Transverse colon (tissue), 4 donors: Measurements from ENCODE around the gene MTHFD2L. TPM values are rescaled to one million over a fixed set of nuclear protein-coding genes. Genes with fewer than 3 reads are reported as not detected.

ENCODE experiments used
- DNase-seq: peaks from one replicate; pipeline ENCODE4 v3.0.0-alpha.2; 2019
- H3K27ac ChIP-seq, 4 donors: fragments of 200-600 bp; sonication (generic); 2 replicates each; pipeline ENCODE4 v1.5.1; 2016 to 2018; ENCODE audit warnings: inconsistent platforms in 4 of 4
- H3K27me3 ChIP-seq: fragments of 200-600 bp; sonication (generic); 2 replicates; pipeline ENCODE4 v1.5.1; 2017; ENCODE audit warnings: inconsistent platforms
- H3K36me3 ChIP-seq, 4 donors: fragments of 200-600 bp; sonication (generic); 2 replicates each; pipeline ENCODE4 v1.5.1; 2017 to 2019; ENCODE audit warnings: inconsistent platforms in 4 of 4
- H3K4me1 ChIP-seq, 4 donors: fragments of 200-600 bp; sonication (generic); 2 replicates each; pipeline ENCODE4 v1.5.1; 2017 to 2020; ENCODE audit warnings: inconsistent platforms in 4 of 4
- H3K4me3 ChIP-seq, 4 donors: fragments of 200-600 bp; sonication (generic); 1 replicate in 1 of 4; 2 replicates in 3 of 4; pipeline versions ENCODE4 v1.5.1 to v1.6.1; 2017 to 2019; ENCODE audit warnings: inconsistent platforms in 4 of 4
- H3K9me3 ChIP-seq, 2 donors: fragments of 200-600 bp; sonication (generic); 2 replicates each; pipeline ENCODE4 v1.5.1; 2017 to 2019; ENCODE audit warnings: inconsistent platforms in 2 of 2
- EP300 ChIP-seq: sonication (generic); formaldehyde crosslinking; IDR thresholded peaks from one replicate; pipeline ENCODE4 v1.6.1; 2017; ENCODE audit warnings: antibody characterized with exemption, low read depth
- POLR2A ChIP-seq: fragments of 450-650 bp; IDR thresholded peaks from one replicate; pipeline ENCODE4 v1.6.1; 2016; ENCODE audit warnings: antibody characterized with exemption, mild to moderate bottlenecking, moderate library complexity
- POLR2AphosphoS5 ChIP-seq, 3 donors: sonication (generic); formaldehyde crosslinking; IDR thresholded peaks; one replicate each; pipeline ENCODE4 v1.6.1; 2016; ENCODE audit warnings: antibody characterized with exemption in 3 of 3
- WGBS, 2 donors: methylation state at CpG; one replicate each; pipeline ENCODE4 v1.1.5; 2018; ENCODE audit warnings: low coverage in 1 of 2; 5-methylcytosine and 5-hydroxymethylcytosine counted together
- in situ Hi-C, 4 donors: fragments of 200-750 bp; cut with MboI; loops; one replicate each; pipeline versions ENCODE4 v1.15.0 to v1.15.1; 2017; ENCODE audit warnings: low sequenced_read_pairs in 3 of 4, low pct_ligation_motif_present in 1 of 4, low pct_unique_long_range_greater_than_20kb in 1 of 4
- intact Hi-C: fragments of 100-400 bp; cut with DNase I; formaldehyde crosslinking; loops from one replicate; pipeline ENCODE4 v1.15.1; 2023; ENCODE audit warnings: low total_unique reads
- total RNA-seq, 4 donors: library from RNA; depleted of rRNA; stranded (reverse); fragments of >200 nt; gene quantifications; one replicate each; pipeline ENCODE4 v1.1.0, GENCODE V29; 2016
- TF ChIP-seq, protein P1 (sequence below), 5 experiments: fragments of 200-600 bp in 3 of 5; fragments of 450-650 bp in 2 of 5; sonication (generic) in 3 of 5; IDR thresholded peaks; 1 replicate in 2 of 5; 2 replicates in 3 of 5; pipeline ENCODE4 v1.5.1; 2016 to 2017; ENCODE audit warnings: antibody characterized with exemption in 5 of 5, inconsistent platforms in 3 of 5, mild to moderate bottlenecking in 2 of 5, moderate library complexity in 1 of 5

The MTHFD2L gene
- total RNA-seq, 4 donors from 2014 or later, result 7.6 to 18.1 (median 12.7) TPM

DNA sequence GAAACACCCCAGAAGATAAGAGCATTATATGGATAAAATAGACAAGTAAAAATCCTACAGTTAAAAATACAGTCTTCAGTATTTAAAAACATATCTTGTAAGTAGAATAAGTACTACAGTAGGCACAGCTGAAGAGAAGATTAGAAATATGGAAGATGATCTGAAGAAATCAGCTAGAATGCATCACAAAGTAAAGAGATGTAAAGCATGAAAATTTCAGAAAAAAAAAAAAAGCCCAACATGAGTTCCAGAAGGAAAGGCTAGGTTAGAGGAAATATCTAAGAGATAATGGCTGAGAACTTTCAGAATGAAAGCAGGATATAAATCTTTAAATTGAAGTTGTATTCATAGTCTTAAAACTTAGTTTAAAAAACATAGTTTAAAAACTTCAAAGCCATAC is 171.4 kb downstream of the MTHFD2L start:
- in situ Hi-C loops, result loop anchor here in 1 of 4 donors (10.0 kb wide), 1 partner anchor 345 kb away; no protein-coding TSS in a partner anchor
- Histone ChIP-seq H3K9me3 (no peaks in the 10 kb centered on the region), H3K4me3 (no peak overlapping the region), H3K27ac (no peak overlapping the region), H3K36me3 (no peaks in the 10 kb centered on the region), H3K4me1 (no peaks in the 10 kb centered on the region), H3K27me3 (no peaks in the 10 kb centered on the region)
- intact Hi-C loops, result no loop called here
- no peak for DNase-seq
- TF ChIP-seq POLR2A, result no peak
- TF ChIP-seq, protein P1, sequence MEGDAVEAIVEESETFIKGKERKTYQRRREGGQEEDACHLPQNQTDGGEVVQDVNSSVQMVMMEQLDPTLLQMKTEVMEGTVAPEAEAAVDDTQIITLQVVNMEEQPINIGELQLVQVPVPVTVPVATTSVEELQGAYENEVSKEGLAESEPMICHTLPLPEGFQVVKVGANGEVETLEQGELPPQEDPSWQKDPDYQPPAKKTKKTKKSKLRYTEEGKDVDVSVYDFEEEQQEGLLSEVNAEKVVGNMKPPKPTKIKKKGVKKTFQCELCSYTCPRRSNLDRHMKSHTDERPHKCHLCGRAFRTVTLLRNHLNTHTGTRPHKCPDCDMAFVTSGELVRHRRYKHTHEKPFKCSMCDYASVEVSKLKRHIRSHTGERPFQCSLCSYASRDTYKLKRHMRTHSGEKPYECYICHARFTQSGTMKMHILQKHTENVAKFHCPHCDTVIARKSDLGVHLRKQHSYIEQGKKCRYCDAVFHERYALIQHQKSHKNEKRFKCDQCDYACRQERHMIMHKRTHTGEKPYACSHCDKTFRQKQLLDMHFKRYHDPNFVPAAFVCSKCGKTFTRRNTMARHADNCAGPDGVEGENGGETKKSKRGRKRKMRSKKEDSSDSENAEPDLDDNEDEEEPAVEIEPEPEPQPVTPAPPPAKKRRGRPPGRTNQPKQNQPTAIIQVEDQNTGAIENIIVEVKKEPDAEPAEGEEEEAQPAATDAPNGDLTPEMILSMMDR (IDR thresholded peaks at IDR 0.05), result no peak
- TF ChIP-seq EP300, result no peak
- no peak for TF ChIP-seq POLR2AphosphoS5 (IDR thresholded peaks at IDR 0.05)

DNA sequence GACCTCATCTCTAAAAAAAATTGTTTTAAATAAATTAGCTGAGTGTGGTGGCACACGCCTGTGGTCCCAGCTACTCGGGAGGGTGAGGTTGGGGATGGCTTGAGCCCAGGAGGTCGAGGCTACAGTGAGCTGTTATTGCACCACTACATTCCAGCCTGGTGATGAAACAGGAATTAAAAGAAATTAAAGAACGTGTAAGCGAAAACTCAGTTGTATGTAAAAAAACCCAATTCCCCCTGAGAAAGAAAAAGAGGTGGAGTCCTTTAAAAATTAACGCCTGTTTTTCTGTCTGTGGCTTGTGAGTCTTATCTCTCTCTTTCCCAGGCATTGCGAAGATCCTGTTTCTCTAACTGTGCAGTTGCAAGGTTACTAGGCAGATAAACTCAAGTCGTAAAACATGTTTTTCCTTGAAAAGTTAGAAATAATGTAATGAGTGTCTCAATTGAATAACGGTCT is 172.4 kb downstream of the MTHFD2L start:
- in situ Hi-C loops (no loop called here), intact Hi-C loops (no loop called here)
- no peak for TF ChIP-seq EP300
- TF ChIP-seq, protein P1 (IDR thresholded peaks at IDR 0.05), result no peak
- TF ChIP-seq POLR2A, result no peak
- no peak for TF ChIP-seq POLR2AphosphoS5 (IDR thresholded peaks at IDR 0.05)
- Histone ChIP-seq H3K9me3 (no peaks in the 10 kb centered on the region), H3K36me3 (no peaks in the 10 kb centered on the region), H3K4me3 (no peak overlapping the region), H3K4me1 (no peaks in the 10 kb centered on the region), H3K27me3 (no peaks in the 10 kb centered on the region), H3K27ac (no peak overlapping the region)
- no peak for DNase-seq
- WGBS, 2 donors, result 57 to 62% methylated on average over 9 of the region's 9 CpGs

DNA sequence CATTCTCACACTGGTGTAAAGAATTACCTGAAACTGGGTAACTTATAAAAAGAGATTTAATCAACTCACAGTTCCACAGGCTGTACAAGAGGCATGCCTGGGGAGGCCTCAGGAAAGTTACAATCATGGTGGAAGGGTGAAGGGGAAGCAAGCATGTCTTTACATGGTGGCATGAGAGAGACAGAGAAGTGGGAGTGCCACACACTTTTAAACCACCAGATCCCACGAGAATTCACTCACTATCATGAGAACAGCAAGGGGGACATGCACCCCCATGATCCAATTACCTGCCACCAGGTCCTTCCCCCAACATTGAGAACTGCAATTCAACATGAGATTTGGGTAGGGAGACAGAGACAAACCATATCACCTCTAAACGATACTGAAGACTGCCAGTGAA is 173.3 kb downstream of the MTHFD2L start:
- no peak overlapping the region for H3K4me3 ChIP-seq
- H3K27me3 ChIP-seq, result no peaks in the 10 kb centered on the region
- intact Hi-C loops, result no loop called here
- TF ChIP-seq POLR2AphosphoS5 (IDR thresholded peaks at IDR 0.05) (no peak), POLR2A (no peak), EP300 (no peak)
- TF ChIP-seq, protein P1 (IDR thresholded peaks at IDR 0.05), result no peak
- H3K27ac ChIP-seq, result no peak overlapping the region
- H3K9me3 ChIP-seq, result no peaks in the 10 kb centered on the region
- 68 to 100% methylated on average over 1 to 2 of the region's 2 CpGs for WGBS, 2 donors
- H3K4me1 ChIP-seq, result no peaks in the 10 kb centered on the region
- H3K36me3 ChIP-seq, result no peaks in the 10 kb centered on the region
- no peak for DNase-seq
- in situ Hi-C loops, result no loop called here

DNA sequence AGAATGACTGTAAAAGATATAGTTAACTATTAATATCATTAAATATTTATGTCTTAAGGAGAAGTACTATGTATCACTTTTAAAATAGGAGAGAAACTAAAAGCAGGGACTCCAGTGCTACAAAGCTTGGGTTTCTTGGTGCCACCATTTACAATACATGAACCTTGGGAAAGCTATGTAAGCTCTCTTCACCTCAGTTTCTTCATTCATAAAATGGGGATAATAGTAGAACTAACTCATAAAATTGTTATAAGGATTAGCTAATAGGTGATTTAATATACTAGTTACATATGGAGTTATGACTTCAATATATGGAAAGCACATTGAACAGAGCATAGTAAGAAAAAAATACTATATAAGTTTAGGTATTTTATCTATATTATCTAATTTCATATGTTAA is 174.0 kb downstream of the MTHFD2L start:
- Histone ChIP-seq H3K9me3 (no peaks in the 10 kb centered on the region), H3K36me3 (no peaks in the 10 kb centered on the region), H3K27me3 (no peaks in the 10 kb centered on the region), H3K4me3 (no peak overlapping the region), H3K4me1 (no peaks in the 10 kb centered on the region), H3K27ac (no peak overlapping the region)
- in situ Hi-C loops (no loop called here), intact Hi-C loops (no loop called here)
- DNase-seq, result no peak
- TF ChIP-seq, protein P1 (IDR thresholded peaks at IDR 0.05), result no peak
- TF ChIP-seq POLR2A, result no peak
- no peak for TF ChIP-seq EP300
- TF ChIP-seq POLR2AphosphoS5 (IDR thresholded peaks at IDR 0.05), result no peak
